Endothelial cell of umbilical vein (primary cell): ENCODE measurements around the gene PFKP.

Experiments used
- MYC ChIP-seq: IDR thresholded peaks from one replicate; pipeline ENCODE4 v1.6.1; 2011; ENCODE audit warnings: mild to moderate bottlenecking, low read depth, low read length
- TF ChIP-seq, protein P1 (sequence below), 2 donors: IDR thresholded peaks; 1 replicate in 1 of 2; 2 replicates in 1 of 2; pipeline ENCODE4 v1.5.1; 2011; ENCODE audit warnings: low read length in 2 of 2, mild to moderate bottlenecking in 2 of 2, moderate library complexity in 2 of 2, control low read depth in 1 of 2, inconsistent platforms in 1 of 2, low read depth in 1 of 2; ENCODE audit not compliant: insufficient read depth in 1 of 2; ENCODE audit errors: extremely low read depth in 1 of 2

- TF ChIP-seq, protein P1, sequence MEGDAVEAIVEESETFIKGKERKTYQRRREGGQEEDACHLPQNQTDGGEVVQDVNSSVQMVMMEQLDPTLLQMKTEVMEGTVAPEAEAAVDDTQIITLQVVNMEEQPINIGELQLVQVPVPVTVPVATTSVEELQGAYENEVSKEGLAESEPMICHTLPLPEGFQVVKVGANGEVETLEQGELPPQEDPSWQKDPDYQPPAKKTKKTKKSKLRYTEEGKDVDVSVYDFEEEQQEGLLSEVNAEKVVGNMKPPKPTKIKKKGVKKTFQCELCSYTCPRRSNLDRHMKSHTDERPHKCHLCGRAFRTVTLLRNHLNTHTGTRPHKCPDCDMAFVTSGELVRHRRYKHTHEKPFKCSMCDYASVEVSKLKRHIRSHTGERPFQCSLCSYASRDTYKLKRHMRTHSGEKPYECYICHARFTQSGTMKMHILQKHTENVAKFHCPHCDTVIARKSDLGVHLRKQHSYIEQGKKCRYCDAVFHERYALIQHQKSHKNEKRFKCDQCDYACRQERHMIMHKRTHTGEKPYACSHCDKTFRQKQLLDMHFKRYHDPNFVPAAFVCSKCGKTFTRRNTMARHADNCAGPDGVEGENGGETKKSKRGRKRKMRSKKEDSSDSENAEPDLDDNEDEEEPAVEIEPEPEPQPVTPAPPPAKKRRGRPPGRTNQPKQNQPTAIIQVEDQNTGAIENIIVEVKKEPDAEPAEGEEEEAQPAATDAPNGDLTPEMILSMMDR (IDR thresholded peaks at IDR 0.05; ENCODE audit: extremely low read depth in 1 of 2, insufficient read depth in 1 of 2, low read depth in 1 of 2, low read length in 2 of 2): no peak
- no peak for TF ChIP-seq MYC
Observed at GRCh38 chr10:3077509-3077908, 10.2 kb downstream of the PFKP start.
